Astrocyte of the spinal cord (primary cell): ENCODE data around the gene KLF3.

Experiments
- DNase-seq: peaks from one replicate; pipeline ENCODE4 v3.0.0; 2011; ENCODE audit warnings: low read depth, low spot score
- H3K4me3 ChIP-seq: 2 replicates; pipeline ENCODE4 v1.5.1; 2011; ENCODE audit warnings: low read depth, mild to moderate bottlenecking, low read length, moderate library complexity
- in situ Hi-C: cut with HindIII; loops from 2 replicates; pipeline ENCODE4 v1.10.0; 2017; ENCODE audit warnings: low sequenced_read_pairs
- TF ChIP-seq, protein P1 (sequence below): IDR thresholded peaks from 2 replicates; pipeline ENCODE4 v1.5.1; 2012; ENCODE audit warnings: low read depth, mild to moderate bottlenecking, low read length, inconsistent platforms

Gene KLF3

GRCh38 chr4:38691251-38692008, 27.4 kb downstream of the KLF3 start:
- in situ Hi-C loops, result no loop called here
- no peak for DNase-seq
- H3K4me3 ChIP-seq, result no peak overlapping the region
- TF ChIP-seq, protein P1, sequence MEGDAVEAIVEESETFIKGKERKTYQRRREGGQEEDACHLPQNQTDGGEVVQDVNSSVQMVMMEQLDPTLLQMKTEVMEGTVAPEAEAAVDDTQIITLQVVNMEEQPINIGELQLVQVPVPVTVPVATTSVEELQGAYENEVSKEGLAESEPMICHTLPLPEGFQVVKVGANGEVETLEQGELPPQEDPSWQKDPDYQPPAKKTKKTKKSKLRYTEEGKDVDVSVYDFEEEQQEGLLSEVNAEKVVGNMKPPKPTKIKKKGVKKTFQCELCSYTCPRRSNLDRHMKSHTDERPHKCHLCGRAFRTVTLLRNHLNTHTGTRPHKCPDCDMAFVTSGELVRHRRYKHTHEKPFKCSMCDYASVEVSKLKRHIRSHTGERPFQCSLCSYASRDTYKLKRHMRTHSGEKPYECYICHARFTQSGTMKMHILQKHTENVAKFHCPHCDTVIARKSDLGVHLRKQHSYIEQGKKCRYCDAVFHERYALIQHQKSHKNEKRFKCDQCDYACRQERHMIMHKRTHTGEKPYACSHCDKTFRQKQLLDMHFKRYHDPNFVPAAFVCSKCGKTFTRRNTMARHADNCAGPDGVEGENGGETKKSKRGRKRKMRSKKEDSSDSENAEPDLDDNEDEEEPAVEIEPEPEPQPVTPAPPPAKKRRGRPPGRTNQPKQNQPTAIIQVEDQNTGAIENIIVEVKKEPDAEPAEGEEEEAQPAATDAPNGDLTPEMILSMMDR, result no peak

DNA sequence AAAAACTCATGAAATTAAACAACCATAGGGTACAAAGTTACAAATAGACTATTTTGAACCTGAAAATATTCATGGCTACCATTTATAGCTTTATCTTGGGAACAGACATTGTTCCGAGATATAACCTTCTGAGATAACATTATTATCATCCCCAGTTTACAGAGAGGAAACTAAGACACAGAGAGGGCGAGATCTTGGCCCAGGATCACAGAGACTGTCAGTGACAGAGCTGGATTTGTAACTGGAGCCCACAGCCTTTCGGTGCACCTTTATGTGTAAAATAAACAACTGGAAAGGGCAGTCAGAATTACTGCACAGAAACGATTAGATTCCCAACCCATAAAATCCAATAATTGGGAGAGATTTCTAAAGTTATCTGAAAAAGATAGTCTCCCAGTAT, 28.4 kb downstream of the KLF3 start:
- TF ChIP-seq, protein P1, result no peak
- no peak overlapping the region for H3K4me3 ChIP-seq
- in situ Hi-C loops, result no loop called here
- DNase-seq, result no peak

DNA sequence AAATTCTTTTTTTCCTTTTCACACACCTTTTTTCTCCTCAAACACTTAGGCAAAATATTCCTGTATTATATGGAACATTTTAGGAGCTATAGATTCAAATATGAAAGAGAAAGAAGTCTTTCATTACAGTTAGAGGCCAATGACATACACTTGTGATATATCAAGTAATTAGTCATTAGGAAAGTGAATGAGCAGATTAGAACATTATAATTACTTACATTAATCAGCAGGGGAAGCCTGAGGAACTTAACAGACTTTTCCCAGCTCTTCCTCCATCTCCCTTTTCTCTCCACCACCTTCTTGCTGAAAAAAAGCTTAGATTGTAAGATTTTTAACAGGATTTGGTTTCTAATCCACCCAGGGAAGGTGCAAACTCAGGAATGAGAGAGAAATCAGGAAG, 29.6 kb downstream of the KLF3 start:
- H3K4me3 ChIP-seq, result no peak overlapping the region
- in situ Hi-C loops, result no loop called here
- TF ChIP-seq, protein P1, result no peak
- no peak for DNase-seq

GRCh38 chr4:38694330-38694729, 30.3 kb downstream of the KLF3 start:
- no peak for DNase-seq
- in situ Hi-C loops, result no loop called here
- TF ChIP-seq, protein P1, result no peak

DNA sequence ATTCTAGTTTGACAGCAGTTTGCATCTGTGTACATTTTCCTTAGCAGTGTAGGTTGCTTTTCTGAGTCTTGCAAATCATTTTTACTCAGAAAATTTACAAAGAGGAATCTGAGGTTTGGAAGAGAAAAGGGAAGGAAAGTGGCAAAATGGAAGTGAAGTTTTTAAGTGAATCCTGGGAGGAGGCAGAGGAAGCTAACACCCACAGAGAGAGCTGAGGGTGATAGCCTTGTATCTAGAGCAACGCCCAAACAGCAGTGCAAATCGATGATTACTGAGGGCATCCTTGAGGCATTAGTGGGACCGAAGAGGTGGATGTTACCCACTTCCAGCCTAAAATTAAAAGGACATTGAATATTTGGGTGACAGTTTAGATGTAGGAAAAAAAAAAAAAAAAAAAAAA, 31.8 kb downstream of the KLF3 start:
- no peak for DNase-seq
- TF ChIP-seq, protein P1, result no peak
- in situ Hi-C loops, result no loop called here
- H3K4me3 ChIP-seq, result no peak overlapping the region

More at GRCh38 chr4:38694330-38694729, 30.3 kb downstream of the KLF3 start:
- no peak overlapping the region for H3K4me3 ChIP-seq

- H3K4me3 ChIP-seq, result no peak overlapping the region
- TF ChIP-seq, protein P1, result no peak
- in situ Hi-C loops, result no loop called here
- DNase-seq, result no peak
Measured at GRCh38 chr4:38696697-38697096, 32.7 kb downstream of the KLF3 start.
